Activated effector memory CD4-positive, alpha-beta T cell treated with anti-CD3 and anti-CD28 coated beads, Interleukin-2, amount 50 U/mL, for 16 hours (primary cell): Measurements from ENCODE around the gene NOX5.
"Not testable (repeated sequence)": the region's sequence is repeated elsewhere in the genome, so short reads cannot be mapped to it uniquely, and the experiment has no call there.

Experiments used
- DNase-seq: peaks from one replicate; pipeline ENCODE4 v3.0.0-alpha.2; 2020

NOX5 gene

DNA sequence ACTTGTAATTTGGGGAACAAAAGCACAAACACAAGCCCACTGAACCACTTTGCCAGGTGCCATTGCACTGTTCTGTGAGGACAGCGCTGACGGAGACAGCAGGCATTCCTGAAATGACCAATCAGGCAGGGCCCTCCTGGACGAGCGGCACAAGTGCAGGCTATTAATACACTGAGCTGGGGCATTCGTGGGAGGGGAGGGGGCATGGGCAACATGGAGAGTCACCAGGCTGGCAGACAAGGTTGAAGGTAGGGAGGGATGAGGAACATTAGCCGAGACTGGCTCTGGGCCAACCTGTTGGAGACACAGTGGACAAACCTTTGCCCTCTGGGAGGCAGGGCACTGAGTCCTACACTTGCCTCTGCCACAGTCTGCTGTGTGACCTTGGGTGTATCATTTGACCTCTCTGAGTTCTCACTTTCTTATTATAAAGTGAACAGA, 45.6 kb downstream of the NOX5 start:
- no peak for DNase-seq

DNA sequence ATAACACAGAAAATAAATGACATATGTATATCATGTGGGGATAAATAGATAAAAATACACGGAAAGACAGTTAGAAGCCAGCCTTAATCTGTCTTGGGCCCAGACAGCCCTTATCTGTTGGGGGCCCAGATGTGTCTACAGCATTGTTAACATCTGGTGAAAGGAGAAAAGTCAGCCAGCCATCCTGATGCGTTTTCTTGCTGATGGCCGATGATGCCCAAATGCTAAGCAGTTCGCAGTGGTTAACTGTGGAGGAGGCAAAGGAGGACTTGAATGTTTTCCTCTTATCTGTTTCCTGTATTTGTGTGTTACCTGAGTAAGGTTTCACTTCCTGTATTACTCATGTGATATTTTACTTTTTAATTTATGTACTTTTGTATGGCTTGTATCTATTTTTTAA, 46.2 kb downstream of the NOX5 start:
- DNase-seq, result peak; percentile 69

DNA sequence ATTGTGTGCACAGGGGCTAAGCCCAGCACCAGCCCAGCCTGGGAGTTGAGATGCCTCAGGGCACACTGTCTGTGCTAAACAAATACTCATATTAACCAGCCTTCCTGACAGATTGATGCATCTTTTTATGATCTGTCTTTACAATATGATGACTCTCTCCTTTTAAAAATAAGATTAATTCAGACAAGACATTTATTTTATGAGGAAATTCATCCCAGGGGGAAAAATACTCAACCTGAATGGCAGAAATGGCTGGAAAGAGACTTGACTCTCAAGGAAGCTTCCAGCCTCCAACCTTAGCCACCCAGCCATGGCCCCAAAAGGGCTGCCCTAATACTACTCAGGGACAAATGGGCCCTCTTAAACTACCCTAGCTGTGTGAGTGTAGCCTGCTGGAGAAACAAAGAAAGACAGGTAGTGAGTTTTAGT, 46.9 kb downstream of the NOX5 start:
- no peak for DNase-seq

DNA sequence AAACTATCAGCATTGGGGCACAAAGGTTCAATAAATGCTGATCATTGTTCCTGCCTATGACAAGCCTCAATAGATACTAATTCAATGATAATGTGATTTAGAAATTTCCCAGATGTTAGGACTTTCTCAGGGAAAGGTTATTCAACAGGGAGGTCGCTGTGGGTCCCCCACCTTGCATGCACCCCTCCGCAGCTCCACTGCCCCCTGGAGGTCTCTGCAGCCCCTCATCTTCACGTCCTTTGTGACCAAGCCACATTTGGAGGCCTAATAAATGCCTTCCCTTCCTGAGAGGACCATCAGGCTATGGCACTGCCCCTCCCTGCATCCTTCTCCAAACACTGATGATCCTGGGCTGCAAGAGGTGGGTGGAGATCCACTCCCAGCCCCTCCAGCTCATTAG, 50.2 kb downstream of the NOX5 start:
- no peak for DNase-seq

DNA sequence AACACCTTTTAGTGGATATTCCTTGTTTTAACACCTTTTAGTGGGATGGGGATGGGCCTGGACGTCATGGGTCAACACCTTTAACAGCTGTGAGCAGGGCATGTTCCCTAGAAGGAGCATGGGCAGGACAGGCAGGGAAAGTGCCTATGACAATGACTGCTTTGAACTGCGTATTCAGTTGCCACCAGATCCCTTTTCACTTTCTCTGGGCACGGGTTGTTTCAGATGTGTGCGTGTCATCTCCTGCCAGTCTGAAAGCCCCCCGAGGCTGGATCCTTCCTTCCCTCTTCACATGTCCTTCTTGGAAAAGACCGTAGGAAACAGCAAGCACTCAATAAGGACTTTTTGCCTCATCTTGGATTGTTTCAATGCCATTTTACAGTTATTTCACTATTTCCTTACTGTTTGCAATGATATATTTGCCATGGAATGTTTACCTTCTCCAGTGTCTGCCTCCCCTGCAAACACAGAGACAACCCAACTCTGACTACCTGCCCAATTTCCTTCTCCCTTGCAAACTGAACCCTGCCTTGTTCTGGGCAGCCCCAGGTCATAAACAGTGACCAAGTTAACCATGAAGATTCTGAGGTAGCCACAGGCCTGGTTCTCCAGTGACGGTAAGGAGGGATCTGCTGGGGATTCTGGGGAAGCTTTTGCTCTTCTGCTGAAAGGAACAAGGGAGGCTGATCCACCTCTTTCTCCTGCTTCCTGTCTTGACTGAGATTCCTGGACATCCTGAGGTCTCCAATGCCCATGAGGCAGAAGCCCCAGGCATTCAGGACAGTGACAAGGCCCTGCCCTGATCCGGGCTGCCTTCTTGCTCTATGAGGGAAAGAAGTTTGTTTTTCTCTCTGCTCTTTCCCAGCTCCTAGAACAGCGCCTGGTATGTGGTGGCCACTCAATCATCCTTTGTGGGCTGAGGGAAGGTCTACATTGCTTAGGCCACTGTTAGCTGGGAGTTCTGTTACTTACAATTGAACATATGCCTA, 51.8 kb downstream of the NOX5 start:
- no peak for DNase-seq

DNA sequence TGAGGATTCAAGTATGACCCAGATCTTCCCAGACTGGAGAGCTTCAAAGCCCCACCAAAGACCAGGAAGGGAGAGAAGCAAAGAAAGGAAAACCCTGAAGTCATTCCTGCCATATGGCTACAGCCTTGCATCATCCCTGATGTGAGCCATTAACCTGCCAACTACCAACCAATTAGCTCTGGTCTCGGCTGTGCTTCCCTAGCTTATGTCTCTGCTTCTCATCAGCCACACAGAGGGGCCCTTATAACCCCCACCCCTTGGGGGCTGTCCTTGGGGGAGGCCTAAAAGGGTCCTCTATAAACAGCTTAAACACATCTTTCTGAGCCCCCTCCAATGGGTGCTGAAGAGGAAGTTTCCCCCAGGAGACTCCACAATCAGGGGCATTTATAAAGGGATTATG, 52.8 kb downstream of the NOX5 start:
- no peak for DNase-seq

DNA sequence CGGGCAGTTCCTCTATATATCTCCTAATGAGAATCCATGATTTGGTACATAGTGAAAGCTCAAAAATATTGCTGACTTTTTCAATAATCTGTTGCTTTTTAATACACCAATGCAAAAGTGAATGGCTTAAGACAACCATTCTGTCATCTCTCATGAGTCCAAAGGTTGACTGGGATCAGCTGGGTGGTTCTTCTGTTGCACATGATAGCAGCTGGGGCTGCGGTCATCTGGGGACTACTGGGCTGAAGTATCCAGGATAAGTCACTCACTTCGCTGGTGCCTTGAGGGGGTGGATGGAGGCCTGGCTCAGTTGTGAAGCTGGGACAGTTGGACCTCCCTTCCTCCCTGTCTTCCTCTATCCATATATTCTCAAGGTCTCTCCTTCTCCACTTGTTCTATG, 53.7 kb downstream of the NOX5 start:
- no peak for DNase-seq

DNA sequence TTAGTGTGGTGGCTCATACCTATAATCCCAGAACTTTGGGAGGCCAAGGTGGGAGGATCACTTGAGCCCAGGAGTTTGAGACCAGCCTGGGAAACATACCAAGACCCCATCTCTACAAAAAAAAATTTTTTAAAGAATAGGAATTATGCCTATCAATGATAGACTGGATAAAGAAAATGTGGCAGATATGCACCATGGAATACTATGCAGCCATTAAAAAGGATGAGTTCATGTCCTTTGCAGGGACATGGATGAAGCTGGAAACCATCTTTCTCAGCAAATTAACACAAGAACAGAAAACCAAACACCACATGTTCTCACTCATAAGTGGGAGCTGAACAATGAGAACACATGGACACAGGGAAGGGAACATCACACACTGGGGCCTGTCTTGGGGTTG, 54.8 kb downstream of the NOX5 start:
- not testable (repeated sequence) for DNase-seq

DNA sequence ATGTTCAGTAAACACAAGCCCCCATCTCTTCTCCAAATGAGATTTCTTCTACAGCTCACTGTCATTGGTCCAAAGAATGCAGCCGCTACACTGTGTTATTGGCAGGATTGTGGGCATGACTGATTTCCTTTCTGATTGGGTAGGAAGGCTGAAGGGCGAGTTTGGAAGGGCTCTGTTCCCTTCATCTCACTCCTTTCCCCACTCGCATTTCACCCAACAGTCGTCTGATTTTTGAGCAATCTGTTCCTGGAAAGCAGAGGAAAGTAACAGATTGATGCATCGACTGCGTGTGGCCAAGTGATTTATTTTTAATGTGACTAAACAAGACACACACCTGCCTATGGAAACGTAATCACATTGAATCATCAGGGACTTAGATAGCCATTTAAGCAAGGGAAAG, 55.5 kb downstream of the NOX5 start:
- DNase-seq, result no peak

DNA sequence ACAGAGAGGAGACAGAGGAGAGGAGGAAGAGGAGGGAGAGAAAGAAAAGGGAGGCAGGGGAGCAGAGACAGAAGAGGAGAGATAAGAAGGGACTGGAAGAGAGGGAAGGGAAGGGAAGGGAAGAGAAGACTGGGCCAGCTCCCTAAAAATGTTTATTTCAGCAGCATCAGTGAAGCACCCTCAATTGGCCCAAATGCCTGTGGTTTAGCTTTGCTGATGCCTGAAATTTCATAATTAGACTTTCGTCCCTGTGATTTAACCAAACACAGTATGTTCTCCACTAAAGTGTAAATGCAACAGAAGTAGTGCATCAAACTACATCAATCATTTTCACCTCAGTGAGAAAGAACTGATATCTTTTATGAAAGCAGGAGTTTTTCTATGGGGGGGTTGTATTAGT, 55.9 kb downstream of the NOX5 start:
- no peak for DNase-seq

DNA sequence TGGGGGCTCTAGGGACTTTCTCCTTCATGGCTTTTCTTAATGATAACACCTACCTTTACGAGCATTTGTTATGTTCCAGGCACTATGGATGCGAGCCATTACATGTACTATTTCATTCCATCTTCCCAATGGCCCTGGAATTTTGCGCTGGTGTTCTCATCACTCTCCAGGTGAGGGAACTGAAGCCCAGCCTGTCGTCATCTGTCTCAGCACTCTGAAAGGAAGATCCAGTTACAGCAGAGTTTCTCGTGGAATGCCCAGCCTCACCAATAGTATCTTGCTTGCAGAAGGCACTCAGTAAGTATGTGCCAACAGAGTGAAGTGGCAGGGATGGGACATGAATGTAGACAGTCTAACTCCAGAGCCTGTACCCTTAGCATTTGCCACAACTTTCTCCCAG, 56.8 kb downstream of the NOX5 start:
- DNase-seq, result no peak

DNA sequence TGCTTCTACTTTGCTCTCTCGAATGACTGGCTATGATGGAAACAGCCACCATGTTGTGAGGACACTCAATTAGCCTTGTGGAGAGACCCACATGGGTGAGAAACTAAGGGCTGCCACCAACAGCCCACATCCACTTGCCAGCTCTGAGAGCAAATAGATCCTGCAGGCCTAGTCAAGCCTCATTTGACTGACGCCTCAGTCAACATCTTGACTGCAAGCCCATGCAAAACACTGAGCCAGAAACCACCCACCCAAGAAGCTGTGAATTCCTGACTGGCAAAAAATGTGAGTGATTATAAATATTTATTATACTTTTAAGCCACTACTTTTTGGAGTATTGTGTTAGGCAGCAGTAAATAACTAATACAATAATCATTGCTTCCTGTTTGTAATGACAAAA, 58.4 kb downstream of the NOX5 start:
- no peak for DNase-seq

DNA sequence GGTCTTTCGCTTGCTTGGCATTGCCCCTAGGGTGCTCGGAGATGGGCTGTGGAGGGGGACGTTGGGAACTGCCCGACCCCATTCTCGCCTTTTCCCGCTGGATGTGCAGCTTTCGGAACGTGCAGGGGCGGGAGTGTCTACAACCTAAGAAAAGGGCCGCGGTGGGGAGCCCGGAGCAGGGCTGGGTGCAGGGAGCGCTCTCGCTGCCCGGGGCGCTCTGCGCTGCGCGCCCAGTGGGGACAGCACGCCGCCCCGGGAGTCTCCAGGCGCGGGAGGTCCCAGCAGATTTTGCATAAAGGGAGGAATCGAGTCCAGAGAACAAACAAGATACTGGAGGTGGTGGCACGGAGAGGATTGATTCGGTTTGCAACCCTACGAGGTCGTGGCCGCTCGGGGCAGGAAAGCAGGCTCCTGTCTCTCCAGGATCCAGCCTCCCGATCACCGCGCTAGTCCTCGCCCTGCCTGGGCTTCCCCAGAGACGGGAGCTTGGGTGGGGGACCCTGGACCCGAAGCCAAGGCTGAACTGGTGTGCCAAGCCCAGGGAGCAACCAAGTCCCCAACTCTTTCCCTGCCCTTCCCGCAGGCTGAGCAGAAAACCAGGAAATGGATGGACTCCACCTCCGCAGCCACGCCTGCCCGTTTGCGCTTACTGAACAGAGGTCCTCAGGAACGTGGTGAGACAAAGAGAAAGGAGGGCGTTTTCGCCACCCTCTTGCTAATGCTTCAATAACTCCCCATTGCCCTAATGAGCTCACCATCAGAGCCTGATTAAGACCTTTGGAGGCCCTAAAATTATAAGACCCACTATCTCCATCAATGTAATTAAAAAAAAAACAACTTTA, 59.7 kb downstream of the NOX5 start:
- no peak for DNase-seq

DNA sequence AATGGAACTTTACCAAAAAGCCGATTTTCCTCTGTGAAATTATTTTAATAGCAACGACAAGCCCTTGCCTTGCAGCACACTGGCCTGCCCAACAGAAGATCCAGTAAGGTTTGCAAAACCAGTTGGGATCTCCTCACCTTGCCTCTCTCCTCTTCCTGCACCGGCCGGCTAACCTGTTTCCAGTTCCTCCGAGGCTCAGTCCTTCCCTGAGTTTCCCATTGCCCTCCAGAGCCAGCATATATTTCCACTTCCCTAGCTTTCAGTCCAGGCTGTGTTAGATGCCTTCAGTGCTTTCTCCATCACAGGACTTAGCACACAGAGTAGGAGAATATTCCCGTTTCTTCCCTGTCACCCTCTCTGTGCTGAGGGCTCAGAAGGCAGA, 60.3 kb downstream of the NOX5 start:
- no peak for DNase-seq

DNA sequence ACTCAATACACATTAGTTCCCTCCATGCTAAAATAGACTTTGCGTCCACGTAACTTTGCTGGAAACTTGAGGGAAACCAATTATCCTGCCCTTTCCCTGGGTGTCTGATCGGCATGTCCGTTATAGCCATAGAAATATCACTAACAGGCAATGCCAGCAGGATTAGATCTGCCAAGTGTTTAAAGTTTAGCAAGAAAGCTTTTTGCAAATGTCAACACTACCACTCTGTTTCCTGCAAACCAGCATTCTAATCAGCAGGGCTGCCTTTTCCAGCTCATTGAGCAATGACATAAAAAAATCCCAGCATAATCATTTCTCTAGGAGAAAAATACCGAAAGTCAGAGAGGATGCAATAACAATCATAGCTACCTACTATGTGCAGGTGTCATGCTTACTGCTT, 60.9 kb downstream of the NOX5 start:
- no peak for DNase-seq

DNA sequence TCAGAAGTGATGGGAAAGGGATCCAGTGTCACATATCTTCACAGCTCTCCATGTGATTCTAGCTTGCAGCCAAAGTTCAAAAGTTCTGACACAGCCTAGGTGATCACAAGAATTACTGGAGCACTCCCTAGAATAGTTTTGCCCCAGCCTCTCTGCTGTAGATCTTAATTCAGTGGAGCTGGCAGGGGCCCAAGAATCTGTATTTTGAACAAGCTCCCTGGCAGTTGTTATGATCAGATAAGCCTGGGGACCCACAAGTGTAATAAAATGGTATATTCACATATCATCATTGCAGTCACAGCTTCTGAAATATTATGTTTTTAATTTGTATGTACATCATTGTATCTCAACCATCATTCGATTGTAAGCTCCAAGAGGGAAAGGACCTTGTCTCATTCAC, 62.3 kb downstream of the NOX5 start:
- no peak for DNase-seq

DNA sequence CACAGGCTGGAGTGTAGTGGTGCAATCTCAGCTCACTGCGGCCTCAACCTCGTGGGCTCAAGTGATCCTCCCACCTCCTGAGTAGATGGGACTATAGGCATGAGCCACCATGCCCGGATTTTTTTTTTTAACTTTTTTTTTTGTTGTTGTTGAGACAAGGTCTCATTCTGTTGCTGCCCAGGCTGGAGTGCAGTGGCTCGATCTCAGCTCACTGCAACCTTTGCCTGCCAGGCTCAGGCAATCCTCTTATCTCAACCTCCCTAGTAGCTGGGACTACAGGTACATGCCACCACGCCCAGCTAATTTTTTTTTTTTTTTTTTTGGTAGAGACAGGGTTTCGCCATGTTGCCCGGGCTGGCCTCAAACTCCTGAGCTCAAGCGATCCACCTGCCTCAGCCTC, 64.1 kb downstream of the NOX5 start:
- DNase-seq, result no peak

DNA sequence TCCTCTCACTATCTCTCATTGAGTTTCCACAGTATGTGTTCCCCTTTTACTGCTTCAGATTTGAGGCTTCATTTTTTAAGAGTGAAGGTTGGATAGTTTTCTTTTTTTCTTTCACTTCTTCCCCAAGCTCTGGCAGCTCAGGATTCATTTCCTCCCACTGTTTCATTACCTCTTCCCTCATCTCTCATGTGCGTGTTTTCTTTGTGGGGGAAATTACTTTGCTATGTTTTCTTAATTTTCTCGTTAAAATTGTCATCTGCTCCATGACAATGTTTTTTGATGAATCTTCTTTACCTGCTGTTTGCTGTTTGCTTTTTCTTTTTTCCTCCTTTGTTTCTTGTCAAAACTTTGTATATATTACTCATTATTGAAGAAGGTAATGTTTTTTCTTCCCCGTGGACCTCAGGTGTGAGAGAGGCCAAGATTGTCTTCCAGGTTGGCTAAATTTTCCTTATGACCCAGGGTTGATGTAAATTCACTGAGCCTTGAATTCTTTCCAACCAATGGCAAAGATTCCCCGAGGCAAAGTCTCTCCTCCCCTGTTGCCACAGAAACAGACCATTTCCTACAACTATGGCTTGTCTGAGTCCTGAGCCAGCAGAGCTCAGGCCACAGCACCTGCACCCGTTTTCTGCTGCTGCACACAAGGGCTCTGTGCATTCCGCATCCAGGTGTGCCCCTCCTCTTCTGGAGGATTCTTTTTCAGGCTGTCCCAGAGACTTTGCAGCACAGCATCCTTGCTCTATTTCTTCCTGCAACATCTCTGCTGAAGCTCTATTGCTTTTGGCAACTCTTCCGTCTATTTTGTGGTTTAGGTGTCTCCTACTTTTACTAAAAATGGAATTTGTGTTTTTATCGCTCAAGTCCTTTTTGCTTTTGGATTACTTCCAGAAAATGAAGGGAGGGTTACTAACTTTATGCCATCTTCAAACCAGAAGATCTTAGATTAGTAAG, 66.1 kb downstream of the NOX5 start:
- DNase-seq, result no peak

DNA sequence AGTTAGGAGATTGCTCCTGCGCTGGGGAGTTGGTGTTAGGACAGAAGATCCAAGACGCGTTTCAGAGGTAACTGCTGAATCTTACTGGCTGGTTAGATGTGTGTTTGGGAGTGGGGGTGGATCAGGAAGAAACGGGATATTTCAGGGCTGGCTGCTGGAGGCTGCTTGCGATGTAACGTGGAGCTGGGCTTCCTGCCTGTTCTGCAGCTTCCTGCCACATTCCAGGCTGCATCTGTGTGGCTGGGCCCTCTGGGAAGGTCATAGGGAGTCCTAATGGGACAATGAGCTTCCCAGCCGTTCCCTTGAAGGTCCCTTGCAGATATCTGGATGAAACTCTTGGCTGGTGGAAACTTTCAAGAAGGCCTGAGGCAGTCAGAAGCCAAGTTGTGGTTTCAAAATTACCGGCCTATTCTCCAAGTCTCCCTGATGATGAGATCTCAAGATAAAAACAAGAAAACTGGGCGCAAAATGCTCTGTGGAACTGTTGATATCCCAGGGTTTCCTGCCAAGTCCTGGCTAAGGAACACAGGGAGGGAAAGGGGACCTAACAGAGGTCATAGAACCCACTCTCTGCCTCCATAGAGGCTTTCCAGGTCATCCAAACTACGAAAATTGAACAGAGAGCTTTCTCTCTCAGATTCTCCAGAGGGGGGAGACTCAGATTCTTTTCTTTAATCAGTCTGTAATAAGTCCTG, 67.0 kb downstream of the NOX5 start:
- no peak for DNase-seq

DNA sequence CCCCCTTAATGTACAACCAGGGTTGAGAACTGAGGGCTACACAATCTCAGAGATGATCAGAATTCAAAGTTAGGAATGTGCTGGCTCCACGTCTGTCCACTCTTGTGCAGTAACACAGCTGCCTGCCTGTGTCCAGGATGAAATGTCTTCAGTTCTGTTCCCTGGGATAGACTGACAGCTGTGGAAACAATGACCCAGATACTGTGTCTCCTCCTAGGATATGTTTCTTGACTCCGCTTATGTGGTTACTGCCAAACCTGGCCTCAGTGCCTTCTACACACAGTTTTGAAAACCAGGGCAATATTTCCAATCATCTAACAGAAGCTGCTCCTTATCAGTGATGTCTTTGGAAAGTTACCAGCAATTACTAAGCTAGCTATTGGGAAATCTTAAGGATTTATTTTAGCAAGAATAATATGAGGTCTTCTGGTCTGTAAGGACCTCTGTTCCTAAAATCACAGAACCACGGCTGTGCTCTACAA, 67.6 kb downstream of the NOX5 start:
- no peak for DNase-seq

DNA sequence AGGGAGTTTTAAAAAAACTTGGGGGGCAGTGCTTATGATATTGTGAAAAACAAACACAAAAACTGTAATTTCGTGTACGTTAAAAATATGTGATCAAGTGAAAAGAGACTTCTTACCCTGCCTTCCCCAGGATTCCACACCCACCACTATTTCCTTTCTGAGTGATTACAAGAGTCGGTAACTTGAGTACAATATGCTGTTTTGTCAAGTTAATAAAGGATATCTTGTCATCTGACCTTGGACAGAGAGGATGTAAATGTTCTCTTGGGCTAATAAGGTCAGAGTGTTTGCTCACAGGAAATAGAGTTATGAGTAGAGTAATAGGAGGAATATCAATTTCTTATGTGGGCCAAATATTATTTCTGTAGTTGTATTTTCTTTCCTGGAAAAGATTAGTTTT, 68.1 kb downstream of the NOX5 start:
- DNase-seq, result no peak
